Measurements from ENCODE around the gene IGSF3. TPM values are rescaled to one million over a fixed set of nuclear protein-coding genes. Genes with fewer than 3 reads are reported as not detected.

The IGSF3 gene
- total RNA-seq, 1 experiment from 2014 or later: 0.98 TPM

DNA sequence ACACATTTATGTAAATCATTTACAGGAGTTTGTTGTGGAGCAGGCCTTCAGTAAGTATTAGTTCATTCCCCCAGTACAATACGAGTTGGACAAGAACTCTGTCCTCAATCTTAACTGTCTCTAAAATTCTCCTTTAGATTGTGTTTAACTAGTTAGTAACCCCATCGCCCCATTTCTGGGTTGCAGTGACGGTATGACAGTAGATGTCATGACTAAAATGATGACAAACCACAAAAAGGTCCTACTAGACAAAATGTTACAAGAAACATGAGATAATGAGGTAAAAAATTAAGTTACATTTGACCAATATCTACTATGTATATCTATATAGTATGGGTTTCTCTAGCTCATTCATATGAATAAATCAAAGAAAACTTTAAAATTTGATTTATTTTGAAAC lies 137.9 kb downstream of the IGSF3 start:
- no peak for DNase-seq (ENCODE audit: low read depth)

DNA sequence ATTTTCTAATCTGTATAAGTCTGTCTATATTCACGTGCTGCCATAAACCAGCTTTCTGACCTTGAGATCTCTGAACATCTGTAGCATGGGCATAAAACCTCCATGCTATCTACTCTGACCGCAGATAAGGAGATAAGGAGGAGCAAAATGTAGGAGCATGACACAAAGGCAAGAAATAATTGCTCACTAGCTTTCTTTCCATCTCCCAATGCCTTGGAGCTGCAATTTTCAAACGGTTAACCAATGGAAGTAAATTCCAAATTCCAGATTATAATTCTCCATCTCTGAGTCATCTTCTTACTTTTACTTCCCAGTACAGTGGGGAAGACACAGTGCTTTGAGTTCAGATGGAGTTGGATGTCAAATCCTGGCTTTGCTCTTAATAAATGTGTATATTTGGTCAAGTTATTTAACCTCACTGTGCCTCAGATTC lies 138.3 kb downstream of the IGSF3 start:
- no peak for DNase-seq (ENCODE audit: low read depth)

DNA sequence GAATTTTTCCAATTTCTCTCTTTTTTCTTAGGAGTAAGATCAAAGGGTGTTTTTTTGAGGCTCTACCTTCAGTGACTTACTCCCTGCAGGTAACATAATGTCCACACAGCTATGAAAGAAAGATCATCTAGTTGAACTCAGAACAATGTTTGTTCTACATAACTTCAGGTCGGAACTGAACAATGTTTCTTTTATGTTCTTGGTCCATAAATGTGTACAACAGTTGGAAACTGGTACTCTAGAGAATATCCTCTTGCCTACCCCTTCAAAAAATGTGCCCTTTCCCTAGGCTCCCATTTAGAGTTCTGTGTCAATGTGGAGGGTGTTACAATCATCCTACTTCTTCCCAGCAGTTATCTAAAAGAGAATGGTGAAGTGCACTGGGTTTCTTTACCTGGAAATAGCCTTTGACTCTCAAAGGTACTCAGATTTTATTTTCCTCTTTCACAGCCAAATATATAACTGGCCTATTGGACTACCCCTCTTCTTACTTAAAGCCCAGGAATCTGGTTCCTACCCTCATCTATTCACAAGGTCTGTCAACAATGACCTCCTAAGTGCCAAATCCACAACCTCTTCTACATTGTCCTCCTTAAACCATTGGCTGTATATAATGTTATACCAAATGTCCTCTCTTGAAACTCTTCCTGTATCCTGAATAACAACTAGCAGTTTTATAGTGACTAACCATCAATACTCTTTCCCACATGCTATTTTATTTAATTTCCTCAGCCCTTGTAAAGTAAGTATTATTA lies 139.0 kb downstream of the IGSF3 start:
- DNase-seq (ENCODE audit: low read depth): no peak

DNA sequence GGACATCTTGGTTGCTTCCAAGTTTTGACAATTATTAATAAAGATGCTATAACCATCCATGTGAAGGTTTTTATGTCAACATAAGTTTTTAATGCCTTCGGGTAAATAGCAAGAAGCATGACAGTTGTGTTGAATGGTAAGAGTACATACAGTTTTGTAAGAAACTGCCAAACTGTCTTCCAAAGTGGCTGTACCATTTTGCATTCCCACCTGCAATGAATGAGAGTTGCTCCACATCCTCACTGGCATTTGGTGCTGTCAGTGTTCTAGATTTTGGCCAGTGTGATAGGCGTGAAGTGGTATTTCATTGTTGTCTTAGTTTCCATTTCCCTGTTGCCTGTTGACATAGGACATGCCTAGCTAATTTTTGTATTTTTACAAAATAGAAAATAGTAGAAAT lies 142.1 kb downstream of the IGSF3 start:
- DNase-seq (ENCODE audit: low read depth): no peak

Other genes starting within 250 kb of the IGSF3 start
- gene CD58, start 96.7 kb downstream of the IGSF3 start, total RNA-seq (2014; rRNA removed): 11.5 and 13.8 TPM in 2 replicates
- not detected in 2 replicates for gene CD2, start 86.7 kb upstream of the IGSF3 start, total RNA-seq (2014; rRNA removed)
- 60.0 and 61.7 TPM in 2 replicates for gene PTGFRN, start 242.2 kb upstream of the IGSF3 start, total RNA-seq (2014; rRNA removed)

Measured in LHCN-M2 (cell line).